GM21619 (cell line): ENCODE results near the gene DNMT3L.

Source experiments
- ATAC-seq: cut with Tn5 transposase; IDR thresholded peaks from one replicate; pipeline ENCODE4 v1.9.1; 2021; ENCODE audit not compliant: unreplicated experiment

Gene DNMT3L

GRCh38 chr21:44279354-44280260 is 17.9 kb upstream of the DNMT3L start:
- ATAC-seq = no peak

- no peak for ATAC-seq
Measured at GRCh38 chr21:44275041-44275440, 13.3 kb upstream of the DNMT3L start.

- no peak for ATAC-seq
Measured at GRCh38 chr21:44273046-44273445, 11.3 kb upstream of the DNMT3L start.

DNA sequence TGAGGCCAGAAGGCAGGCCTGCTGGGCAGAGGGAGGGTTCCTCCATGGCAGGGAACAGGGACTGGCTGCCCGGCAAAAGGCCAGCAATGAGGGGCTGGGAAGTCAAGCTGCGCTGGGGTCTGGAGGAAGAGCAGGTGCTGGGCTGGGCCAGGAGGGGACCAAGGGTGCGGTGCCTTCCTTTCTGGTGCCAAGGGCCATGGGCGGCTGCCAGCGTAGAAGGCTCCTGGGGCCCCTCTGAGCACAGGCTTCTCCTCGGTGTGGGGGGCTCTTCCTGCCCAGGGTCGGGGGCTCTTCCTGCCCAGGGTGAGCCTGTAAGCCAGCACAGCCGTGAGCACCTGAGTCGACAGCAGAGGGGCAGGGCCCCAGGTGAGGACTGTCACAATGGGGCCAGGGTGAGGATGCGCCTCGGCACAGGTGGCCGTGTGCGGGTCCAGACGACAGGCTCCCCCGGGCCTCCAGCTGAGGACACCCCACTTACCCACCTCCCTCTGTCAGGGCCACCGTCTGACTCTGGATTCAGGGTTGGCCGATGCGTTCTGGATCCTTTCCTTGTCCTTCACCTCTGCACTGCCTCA is 10.7 kb upstream of the DNMT3L start:
- no peak for ATAC-seq

DNA sequence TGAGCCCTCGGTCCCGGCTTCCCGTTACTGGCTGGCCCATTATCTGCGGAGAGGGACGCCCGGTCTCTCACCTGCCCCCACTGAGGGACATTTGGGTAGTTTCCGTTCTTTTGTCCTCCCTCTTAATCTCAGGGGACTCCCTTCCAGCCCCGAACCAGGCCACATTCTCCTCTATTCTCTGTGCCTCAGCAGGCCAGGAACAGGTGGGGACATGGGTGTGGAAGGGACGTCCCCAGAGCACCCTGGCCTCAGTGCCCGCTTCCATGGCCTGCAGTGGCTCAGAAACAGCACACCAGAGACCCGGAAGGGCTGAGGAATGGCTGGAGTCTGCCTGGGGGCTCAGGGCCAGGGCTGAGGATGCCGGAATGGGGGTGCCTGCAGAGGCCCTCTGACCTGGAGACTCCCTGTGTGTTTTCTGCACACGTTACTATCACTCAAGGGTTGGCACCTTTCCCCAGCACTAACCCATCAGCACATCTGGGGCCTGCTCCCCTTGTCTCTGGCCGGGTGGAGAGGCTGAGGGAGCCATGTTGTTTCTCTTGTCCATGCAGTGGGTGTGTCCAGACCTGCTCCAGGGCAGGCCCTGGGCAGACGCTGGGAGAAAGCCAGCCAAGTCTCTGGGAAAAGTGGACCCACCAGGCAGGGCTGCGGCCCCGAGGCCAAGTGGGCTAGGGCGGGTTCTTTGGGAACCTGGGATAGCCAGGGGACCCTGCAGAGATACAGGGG is 10.0 kb upstream of the DNMT3L start:
- no peak for ATAC-seq

- ATAC-seq = no peak
Measured at GRCh38 chr21:44269090-44269489, 7.4 kb upstream of the DNMT3L start.

GRCh38 chr21:44267655-44268142 is 6.0 kb upstream of the DNMT3L start:
- ATAC-seq = no peak

DNA sequence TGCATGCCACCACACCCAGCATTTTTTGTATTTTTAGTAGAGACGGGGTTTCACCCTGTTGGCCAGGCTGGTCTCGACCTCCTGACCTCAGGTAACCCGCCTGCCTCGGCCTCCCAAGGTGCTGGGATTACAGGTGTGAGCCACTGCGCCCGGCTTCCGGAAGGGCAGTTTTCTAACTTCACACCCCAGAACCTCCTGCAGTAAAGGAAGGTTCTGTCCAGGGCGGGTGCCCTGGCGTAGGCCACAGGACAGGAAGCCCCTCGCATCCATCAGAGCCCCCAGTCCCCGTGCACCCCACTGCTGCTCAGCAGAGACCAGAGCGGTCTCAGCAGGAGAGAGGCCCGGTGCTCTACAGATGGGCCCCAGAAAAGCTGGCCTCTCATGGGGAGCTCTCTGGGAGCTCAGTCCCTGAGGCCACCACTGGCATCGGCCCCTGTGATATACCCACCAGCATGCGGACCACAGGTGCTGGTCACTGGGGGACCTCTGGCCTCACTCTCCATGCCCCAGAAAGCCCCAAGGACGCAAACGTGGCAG is 4.1 kb upstream of the DNMT3L start:
- ATAC-seq = no peak

- ATAC-seq = no peak
Measured at GRCh38 chr21:44263768-44264167, 2.1 kb upstream of the DNMT3L start.

DNA sequence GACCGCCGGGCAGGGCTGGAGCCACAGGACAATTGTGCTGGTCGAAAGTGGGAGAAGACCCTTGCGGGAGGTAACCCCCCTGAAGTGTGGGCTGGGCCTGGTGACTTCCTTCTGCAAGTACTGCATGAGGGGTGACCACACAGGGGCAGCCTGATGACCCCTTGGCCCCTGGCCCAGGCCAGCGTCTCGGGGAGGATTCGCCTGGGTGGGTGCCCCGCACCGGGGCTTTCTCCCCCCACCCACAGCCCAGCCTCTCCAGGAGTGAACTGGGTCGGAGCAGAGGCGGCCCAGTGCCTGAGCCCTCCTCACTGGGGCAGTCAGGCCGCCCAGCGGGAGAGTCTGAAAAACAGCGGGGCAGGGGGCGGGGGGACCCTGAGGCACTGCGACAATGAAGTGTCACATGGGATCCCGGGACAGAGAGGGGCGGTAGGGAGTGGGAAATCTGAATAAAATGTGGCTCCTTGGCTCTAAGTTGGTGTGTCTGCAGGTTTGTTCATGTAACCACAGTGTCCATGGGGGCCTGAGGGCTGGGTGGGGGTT is 1.6 kb upstream of the DNMT3L start:
- ATAC-seq = no peak

DNA sequence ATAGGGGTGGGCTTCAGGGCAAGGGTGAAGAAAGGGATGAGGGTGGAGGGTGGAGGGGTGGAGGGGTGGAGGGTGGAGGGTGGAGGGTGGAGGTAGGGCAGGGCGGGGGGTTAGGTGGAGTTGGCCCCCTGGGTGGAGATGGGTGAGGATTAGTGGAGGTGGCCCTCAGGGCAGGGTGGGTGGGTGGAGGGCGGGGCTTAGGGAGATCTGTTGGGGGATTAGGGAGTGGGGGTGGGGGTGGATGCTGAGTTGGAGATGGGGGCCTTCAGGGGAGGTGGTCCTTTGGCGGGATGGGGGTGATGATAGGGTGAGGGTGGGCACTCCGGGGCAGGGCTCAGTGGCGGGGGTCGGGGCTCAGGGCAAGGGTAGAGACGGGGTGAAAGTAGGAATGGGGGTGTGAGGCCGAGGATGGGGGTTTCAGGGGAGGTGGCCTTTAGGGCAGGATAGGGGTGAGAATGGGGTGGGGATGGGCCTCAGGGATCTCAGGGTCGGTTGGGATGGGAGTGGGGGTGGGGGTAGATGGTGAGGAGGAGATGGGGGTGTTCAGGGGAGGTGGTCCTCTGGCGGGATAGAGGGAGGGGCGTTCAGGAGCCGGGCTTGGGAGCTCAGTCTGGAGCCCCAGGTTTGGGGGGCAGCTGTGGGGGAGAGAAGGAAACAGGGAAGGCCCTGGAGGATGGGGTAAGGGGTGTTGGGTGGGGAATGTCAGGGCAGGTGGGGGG is 800 bp upstream of the DNMT3L start:
- ATAC-seq = no peak

DNA sequence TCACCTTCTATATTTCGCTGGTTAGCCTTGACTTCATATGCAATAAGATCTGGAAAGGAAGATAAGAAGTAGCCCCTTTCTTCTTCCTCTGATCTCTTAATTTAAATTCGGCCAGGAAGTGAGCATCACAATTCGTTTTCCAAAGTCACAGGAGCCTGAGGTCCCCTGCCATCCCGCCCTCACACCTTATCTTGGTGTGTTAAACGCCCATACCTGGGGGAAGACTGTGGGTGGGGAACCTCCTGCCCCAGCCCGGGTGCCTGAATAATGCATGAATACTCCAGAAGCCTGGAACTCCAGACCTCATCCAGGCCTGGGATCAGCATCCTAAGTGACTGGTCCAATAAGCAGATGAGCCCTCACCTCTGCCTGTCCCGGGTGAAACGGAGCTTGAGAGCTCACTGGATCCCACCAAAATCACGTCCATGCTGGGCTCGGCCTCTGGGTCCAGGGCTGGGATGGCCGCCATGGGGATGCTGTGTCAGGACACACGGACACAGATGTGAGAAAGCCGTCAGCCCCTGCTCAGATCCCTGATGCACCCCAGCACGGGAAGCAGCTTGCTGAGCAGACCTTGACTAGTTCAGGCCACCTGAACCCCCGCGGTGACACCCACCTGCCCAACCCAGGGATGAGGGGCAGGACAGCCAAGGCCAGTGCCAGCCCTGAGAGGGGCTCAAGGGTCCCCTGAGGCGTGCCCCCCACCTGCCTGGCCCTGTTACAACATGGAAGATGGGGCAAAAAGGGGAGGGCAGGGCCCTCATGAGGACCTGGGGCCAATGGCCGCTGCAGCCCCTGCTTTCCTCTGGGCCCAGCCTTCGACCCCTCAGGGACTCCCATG is 686 bp downstream of the DNMT3L start:
- no peak for ATAC-seq

GRCh38 chr21:44260066-44260465 is 1.6 kb downstream of the DNMT3L start:
- ATAC-seq = no peak

DNA sequence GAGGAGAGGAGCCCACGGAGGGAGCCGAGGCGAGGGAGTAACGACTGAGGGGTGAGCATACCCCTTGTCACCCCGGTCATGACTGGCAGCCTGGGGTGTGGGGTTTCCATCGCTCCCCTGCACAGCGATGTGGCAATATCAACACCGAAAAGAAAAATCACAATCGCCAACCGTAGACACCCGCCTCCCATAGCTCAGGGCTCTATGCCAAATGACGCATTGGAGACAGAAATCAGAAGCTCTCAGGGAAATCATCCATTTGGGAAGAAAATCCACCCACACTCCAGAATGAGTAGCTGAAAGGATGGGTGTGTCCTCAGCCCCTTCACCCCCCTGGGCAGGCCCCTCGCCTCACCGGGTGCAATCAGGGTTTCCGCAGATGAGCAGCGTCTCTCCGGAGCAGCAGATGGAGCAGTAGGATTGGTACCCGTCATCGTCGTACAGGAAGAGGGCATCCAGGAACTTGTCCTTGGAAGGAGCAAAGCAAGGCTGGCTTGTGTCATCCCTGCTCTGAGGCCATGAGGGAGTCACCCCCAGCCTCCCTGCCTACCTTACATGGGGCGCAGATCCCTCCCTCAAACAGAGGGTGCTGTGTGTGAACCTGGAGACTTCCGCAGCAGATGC is 2.5 kb downstream of the DNMT3L start:
- no peak for ATAC-seq

GRCh38 chr21:44258056-44258725 is 3.5 kb downstream of the DNMT3L start:
- no peak for ATAC-seq

GRCh38 chr21:44255511-44255981 is 6.2 kb downstream of the DNMT3L start:
- no peak for ATAC-seq

DNA sequence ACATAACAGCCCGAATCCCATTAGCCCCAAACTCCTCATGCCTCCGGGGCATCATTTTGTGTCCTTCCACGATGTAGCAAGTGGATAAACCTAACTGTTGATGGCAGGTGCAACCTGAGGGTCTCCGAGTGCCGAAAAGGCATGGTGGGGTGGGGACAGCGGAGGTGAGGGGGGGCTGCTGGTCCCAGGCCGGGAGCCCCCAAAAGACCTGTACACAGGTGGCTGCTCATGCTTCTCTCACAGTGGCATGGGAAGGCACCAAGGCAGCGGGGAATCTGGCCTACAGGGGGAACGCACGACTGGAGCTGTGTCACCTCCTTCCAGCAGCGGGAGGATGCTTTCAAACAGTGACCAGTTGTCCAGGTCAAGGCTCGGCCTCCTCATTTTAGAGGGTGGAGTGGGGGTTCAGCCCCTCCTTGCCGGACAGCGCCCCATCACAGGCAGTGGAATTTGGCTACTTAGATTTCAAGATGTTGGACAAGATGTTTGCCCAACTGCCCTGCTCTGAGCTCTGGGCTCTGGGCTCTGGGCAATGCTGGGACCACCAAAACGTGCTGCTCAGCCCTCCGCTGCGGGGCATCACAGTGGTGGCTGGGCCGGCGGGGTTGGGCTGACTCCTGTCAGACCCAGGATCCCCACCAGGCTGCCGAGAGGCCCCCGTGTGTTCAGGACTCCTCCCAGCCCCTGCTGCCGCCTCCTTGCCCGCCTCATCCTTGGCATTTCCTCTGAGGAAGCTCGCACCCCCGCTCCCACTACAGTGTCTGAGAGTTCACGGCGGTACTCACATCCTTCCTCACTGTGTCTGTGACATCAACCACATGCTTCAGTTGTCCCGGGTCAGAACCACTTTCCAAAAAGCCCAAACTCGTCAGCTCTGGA is 7.6 kb downstream of the DNMT3L start:
- ATAC-seq = no peak
